ENCODE data around the gene DYRK1A.

DYRK1A gene

GRCh38 chr21:37415939-37416338 is 49.4 kb downstream of the DYRK1A start:
- DNase-seq (ENCODE audit: extremely low read depth in 1 of 2, low read depth in 1 of 2): no peak

GRCh38 chr21:37416914-37417313 is 50.3 kb downstream of the DYRK1A start:
- DNase-seq (ENCODE audit: extremely low read depth in 1 of 2, low read depth in 1 of 2): no peak

GRCh38 chr21:37419228-37419906 is 52.8 kb downstream of the DYRK1A start:
- DNase-seq (ENCODE audit: extremely low read depth in 1 of 2, low read depth in 1 of 2): no peak

- DNase-seq (ENCODE audit: extremely low read depth in 1 of 2, low read depth in 1 of 2): no peak
These were observed 54.7 kb downstream of the DYRK1A start for GRCh38 chr21:37421306-37421705.

DNA sequence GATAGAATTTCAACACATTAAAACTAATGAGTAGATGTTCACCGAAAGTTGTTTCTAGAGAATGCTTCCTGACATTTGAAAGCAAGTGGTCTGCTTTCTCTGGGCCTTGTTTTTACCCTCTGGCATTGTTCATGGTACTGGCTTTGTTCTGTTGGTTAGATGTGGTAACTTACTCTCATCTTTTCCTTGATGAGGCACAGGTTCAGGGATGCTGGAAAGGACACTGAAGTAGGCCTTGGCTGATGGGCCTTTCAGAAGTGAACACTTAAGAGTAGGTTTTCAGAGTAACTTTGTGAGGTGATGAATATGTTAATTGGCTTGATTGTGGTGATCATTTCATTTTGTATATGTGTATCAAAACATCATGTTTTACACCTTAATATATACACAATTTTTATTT is 55.8 kb downstream of the DYRK1A start:
- no peak for DNase-seq (ENCODE audit: extremely low read depth in 1 of 2, low read depth in 1 of 2)

GRCh38 chr21:37423103-37423502 is 56.5 kb downstream of the DYRK1A start:
- no peak for DNase-seq (ENCODE audit: extremely low read depth in 1 of 2, low read depth in 1 of 2)

DNA sequence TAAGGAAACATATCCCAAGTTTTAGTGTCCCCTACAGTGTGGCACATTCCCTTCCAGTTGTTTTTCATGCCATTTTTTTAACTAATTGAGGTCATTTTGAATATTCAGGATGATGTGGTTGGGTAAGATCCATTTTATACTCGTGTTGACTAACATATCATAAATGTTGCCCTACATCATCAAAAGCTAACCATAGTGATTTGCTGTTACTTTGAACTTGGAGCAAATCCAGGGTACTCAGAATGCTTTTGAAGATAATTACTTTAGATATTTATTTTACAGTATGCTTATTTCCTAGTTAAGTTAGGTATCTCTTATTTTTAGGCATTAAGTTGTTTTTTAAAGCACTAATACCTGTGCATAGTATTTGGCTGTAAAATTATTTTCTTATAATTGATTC is 57.8 kb downstream of the DYRK1A start:
- no peak for DNase-seq (ENCODE audit: extremely low read depth in 1 of 2, low read depth in 1 of 2)

GRCh38 chr21:37425001-37425400 is 58.4 kb downstream of the DYRK1A start:
- no peak for DNase-seq (ENCODE audit: extremely low read depth in 1 of 2, low read depth in 1 of 2)

DNA sequence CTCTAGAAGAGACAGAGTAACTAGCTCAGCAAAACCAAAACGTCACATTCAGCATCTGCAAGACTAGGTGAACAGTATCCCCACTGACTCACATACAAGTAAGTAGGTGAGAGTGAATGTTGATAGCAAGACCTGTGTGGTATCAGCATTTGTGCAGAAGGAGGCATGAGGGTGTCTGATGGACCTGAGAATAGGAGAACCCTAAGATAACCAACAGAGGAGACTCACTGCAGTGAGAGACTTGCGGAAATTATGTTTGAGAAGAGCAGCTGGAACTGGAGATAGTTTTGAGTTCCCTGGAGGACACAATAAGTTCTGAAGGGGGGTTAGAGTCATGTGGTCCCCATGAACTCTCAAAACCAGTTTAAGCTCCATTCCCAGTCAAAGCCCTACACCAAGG is 59.1 kb downstream of the DYRK1A start:
- no peak for DNase-seq (ENCODE audit: extremely low read depth in 1 of 2, low read depth in 1 of 2)

GRCh38 chr21:37427221-37427620 is 60.6 kb downstream of the DYRK1A start:
- DNase-seq (ENCODE audit: extremely low read depth in 1 of 2, low read depth in 1 of 2): no peak

- no peak for DNase-seq (ENCODE audit: extremely low read depth in 1 of 2, low read depth in 1 of 2)
These were observed 62.8 kb downstream of the DYRK1A start for GRCh38 chr21:37429356-37429755.

GRCh38 chr21:37430184-37430821 is 63.7 kb downstream of the DYRK1A start:
- no peak for DNase-seq (ENCODE audit: extremely low read depth in 1 of 2, low read depth in 1 of 2)

DNA sequence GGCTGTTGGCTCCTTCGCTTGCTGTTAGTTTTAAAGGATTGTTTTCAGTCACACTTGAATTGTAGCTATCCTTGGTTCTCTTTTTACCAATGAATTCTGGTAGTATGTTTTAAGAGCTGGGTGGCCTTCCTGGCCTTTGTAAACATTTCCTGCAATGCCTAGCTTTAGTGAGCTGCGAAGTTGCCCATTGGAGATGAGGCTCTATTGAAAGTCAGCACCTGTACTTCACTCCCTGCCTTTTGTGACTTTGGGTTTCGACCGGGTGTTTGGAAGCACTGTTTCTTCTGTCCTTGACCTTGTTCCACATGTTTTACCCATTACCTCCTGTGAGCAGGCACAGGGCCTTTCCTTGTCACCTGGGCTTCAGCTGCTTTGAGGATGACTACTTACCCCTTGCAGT is 64.7 kb downstream of the DYRK1A start:
- DNase-seq (ENCODE audit: extremely low read depth in 1 of 2, low read depth in 1 of 2): no peak

DNA sequence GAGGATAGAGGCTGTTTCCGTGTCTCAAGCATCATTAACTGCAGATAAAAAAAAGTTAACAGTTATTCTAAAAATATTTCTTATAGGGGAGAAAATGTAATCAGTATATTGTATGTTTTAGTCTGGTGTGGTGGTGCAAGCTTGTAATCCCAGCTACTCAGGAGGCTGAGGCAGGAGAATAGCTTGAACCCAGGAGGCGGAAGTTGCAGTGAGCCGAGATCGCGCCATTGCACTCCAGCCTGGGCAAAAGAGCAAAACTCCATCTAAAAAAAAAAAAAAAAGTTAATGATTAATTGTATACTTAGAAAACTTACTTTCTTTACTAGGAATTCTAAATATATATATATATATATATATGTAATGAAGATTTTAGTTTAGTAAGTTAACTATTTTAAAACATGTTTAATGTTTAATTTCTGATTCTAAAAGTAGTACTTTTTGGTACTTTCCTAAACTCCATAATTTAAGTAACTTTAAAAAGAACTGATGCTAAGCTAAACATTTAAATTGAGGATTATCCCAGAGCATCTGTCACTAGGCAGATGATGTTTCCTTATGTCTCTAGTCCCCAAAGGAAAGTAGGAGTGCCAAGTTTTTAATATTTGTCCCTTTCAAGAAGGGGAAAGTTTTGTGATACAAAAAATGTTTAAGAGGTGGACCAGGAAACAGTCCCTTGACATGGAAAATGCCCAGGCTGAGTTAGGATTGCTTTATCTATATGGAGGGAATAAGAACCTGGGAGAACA is 66.3 kb downstream of the DYRK1A start:
- DNase-seq (ENCODE audit: extremely low read depth in 1 of 2, low read depth in 1 of 2): no peak

DNA sequence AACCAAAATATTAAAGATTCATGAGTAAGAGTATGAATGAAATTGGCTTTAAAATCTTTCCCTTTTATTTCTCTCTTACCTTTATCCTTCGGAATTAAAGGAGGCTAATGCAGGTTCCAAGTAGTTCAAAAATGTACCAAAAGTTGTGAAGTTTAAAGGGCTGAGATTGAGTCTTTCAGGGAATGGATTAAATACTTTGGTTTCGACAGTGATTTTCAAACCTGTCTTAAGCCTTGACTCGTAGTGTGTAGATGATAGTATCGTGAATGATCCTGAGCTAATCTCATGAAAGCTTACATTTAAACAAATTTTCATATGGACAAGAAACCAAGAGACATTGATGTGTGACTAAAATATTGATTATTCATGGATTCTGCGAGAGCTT is 66.9 kb downstream of the DYRK1A start:
- DNase-seq (ENCODE audit: extremely low read depth in 1 of 2, low read depth in 1 of 2): no peak

GRCh38 chr21:37435120-37435519 is 68.5 kb downstream of the DYRK1A start:
- peak; percentile 8 to 20 for DNase-seq (ENCODE audit: extremely low read depth in 1 of 2, low read depth in 1 of 2)

- no peak for DNase-seq (ENCODE audit: extremely low read depth in 1 of 2, low read depth in 1 of 2)
These were observed 69.1 kb downstream of the DYRK1A start for GRCh38 chr21:37435711-37436110.

GRCh38 chr21:37436174-37436573 is 69.6 kb downstream of the DYRK1A start:
- no peak for DNase-seq (ENCODE audit: extremely low read depth in 1 of 2, low read depth in 1 of 2)

GRCh38 chr21:37437376-37438080 is 71.0 kb downstream of the DYRK1A start:
- DNase-seq (ENCODE audit: extremely low read depth in 1 of 2, low read depth in 1 of 2): no peak

GRCh38 chr21:37443683-37444082 is 77.1 kb downstream of the DYRK1A start:
- no peak for DNase-seq (ENCODE audit: extremely low read depth in 1 of 2, low read depth in 1 of 2)

DNA sequence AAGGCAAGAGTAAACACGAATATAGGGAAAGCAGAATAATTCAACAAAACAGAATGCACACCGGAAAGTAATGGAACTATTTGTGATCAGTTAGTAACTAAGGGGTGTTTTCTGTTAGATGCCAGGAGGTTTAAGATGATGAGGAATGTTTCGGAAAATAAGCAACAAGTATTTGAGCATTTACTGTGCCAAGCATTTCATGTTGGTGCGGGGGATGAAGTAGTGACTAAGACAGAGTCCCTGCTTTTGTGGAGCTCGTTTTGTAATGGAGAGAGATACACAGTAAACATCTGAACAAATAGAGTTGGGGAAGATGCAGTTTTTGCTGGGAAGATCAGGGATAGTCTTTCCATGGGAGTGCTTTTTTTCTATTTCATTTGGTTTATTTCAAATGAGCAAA is 78.7 kb downstream of the DYRK1A start:
- DNase-seq (ENCODE audit: extremely low read depth in 1 of 2, low read depth in 1 of 2): no peak

DNA sequence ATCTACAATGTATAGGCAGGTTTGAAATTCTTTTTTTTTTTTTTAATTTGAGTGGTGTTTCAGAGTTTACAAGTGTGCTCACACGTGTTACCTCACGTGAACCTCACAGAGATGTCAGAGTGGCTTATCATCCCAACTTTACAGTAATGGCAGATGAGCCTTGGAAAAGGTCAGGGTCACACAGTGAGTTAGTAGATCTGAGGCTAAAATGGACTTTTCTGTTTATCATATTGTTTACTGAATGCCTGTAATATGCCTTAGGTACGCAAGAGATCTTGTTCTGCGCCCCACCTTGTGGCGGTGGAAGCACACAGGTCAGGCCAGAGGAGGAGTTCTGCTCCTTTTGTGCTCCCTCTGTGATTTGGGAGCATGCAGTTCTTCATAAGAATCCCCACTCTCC is 80.0 kb downstream of the DYRK1A start:
- no peak for DNase-seq (ENCODE audit: extremely low read depth in 1 of 2, low read depth in 1 of 2)
